ENCODE data around the gene WDR12. TPM values are rescaled to one million over a fixed set of nuclear protein-coding genes. Genes with fewer than 3 reads are reported as not detected.
A peak's percentile ranks its signal among the peaks of the same experiment; 100 is the strongest.

The WDR12 gene
- total and polyA plus RNA-seq, 7 donors, result 21.9 to 69.8 (median 39.3) TPM

GRCh38 chr2:202841090-202841867 is 70.2 kb downstream of the WDR12 start:
- H3K4me1 ChIP-seq, result no peaks in the 10 kb centered on the region
- no peak overlapping the region for H3K4me3 ChIP-seq
- peaks cover 12% of the 10 kb centered on the region for H3K9me3 ChIP-seq
- H3K36me3 ChIP-seq (ENCODE audit: insufficient read depth in 1 of 2, low read depth in 1 of 2), result no peaks in the 10 kb centered on the region
- 82 to 89% (median 88%) methylated on average over 11 of the region's 11 CpGs for WGBS, 3 donors
- no peaks in the 10 kb centered on the region for H3K27me3 ChIP-seq (ENCODE audit: insufficient read depth in 3 of 3, low read length in 2 of 3)
- no peak overlapping the region for H3K27ac ChIP-seq
- no peak for TF ChIP-seq CTCF (IDR thresholded peaks at IDR 0.05)
- no peak for ATAC-seq
- intact Hi-C loops (cut with DNase I), result loop anchor here in 1 of 2 donors (10.0 kb wide), 1 partner anchor 154 kb away; no protein-coding TSS in a partner anchor
- DNase-seq, result no peak

- no peaks in the 10 kb centered on the region for H3K27me3 ChIP-seq (ENCODE audit: insufficient read depth in 3 of 3, low read length in 2 of 3)
- no peak for DNase-seq
- WGBS, 3 donors, result 32 to 36% (median 33%) methylated on average over 6 of the region's 6 CpGs
- H3K36me3 ChIP-seq (ENCODE audit: insufficient read depth in 1 of 2, low read depth in 1 of 2), result no peaks in the 10 kb centered on the region
- TF ChIP-seq CTCF (IDR thresholded peaks at IDR 0.05), result peak; percentile 54
- no peak overlapping the region for H3K4me3 ChIP-seq
- H3K9me3 ChIP-seq, result no peaks in the 10 kb centered on the region
- ATAC-seq, result peak in 3 of 4 donors; percentile 30 to 78 (median 47)
- H3K4me1 ChIP-seq, result no peaks in the 10 kb centered on the region
- H3K27ac ChIP-seq, result no peak overlapping the region
- intact Hi-C loops (cut with DNase I), result no loop called here
Measured at GRCh38 chr2:202831242-202832220, 79.9 kb downstream of the WDR12 start.

- H3K27me3 ChIP-seq (ENCODE audit: insufficient read depth in 3 of 3, low read length in 2 of 3), result no peaks in the 10 kb centered on the region
- no peaks in the 10 kb centered on the region for H3K36me3 ChIP-seq (ENCODE audit: insufficient read depth in 1 of 2, low read depth in 1 of 2)
- H3K4me3 ChIP-seq, result no peak overlapping the region
- DNase-seq (no peak), ATAC-seq (no peak)
- WGBS, 3 donors, result 93 to 100% (median 96%) methylated on average over 1 of the region's 1 CpG
- intact Hi-C loops (cut with DNase I), result no loop called here
- no peak for TF ChIP-seq CTCF (IDR thresholded peaks at IDR 0.05)
- H3K4me1 ChIP-seq, result no peaks in the 10 kb centered on the region
- H3K9me3 ChIP-seq, result no peaks in the 10 kb centered on the region
- H3K27ac ChIP-seq, result no peak overlapping the region
Measured at GRCh38 chr2:202824901-202825300, 86.6 kb downstream of the WDR12 start.

Other genes with a start within 250 kb of the WDR12 start
- gene ICA1L, start 39.9 kb downstream of the WDR12 start, total RNA-seq, result 1 to 10 TPM; 5.0 to 5.5 (median 5.5) TPM
- gene ICA1L, start 39.9 kb downstream of the WDR12 start, polyA plus RNA-seq, result 1 to 10 TPM in 1 of 3 donors, under 1 TPM in 2; 0.65 to 2.2 (median 0.97) TPM
- 1 to 10 TPM; 4.5 to 7.7 (median 5.1) TPM for gene CARF, start 602 bp upstream of the WDR12 start, total RNA-seq
- gene CARF, start 602 bp upstream of the WDR12 start, polyA plus RNA-seq, result 1 to 10 TPM in 1 of 3 donors, under 1 TPM in 2; 0.76 to 2.8 (median 0.81) TPM
- 10 to 100 TPM in 2 of 4 donors, 1 to 10 TPM in 2; 8.7 to 14.7 (median 9.7) TPM for gene NBEAL1, start 103.2 kb upstream of the WDR12 start, total RNA-seq
- gene NBEAL1, start 103.2 kb upstream of the WDR12 start, polyA plus RNA-seq, result 1 to 10 TPM; 2.3 to 3.4 (median 3.0) TPM